ENCODE measurements around the gene DISC1.

The DISC1 gene

DNA sequence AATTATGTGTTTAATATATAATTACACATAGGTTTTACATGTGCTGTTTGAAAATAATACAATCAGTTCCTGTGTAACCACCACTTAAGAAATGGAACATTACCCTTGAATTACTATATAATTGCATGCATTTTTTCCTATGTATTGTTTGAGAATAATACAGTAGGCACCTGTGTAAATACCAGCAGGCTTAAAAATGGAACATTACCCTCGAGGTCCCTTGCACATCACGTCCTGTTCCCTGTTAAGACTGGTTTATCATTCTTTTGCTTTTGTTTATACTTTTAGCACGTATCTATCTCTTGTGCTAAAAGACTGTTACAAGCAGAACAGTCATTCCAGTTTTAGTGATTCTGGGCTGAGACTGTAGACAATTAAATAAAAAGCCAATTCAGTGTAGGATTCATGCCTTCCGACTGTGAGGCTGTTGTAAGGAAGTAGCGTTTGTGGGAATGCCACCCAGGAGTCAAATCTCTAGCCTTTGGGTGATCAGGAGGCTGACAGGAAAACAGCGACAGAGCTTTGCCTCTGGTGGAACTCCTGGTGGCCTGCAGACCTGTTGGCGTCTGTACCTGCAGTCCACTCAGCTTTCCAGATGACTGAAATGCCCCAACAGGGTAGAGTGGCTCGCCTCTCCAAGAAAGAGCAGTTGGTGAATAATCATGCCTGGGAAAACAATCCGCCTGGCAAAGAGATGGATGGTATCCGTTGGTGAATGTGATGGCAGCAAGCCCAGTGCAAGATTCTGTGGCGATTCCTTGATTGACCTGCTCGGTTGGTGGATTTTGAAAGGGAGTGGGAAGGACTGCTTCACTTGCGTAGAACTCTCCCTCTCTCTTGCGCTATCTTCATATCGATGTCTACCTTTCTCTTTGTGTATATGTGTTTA, 58.0 kb downstream of the DISC1 start:
- TF ChIP-seq TEAD4 (IDR thresholded peaks at IDR 0.05): peak; percentile 56
- TF ChIP-seq, protein P1, sequence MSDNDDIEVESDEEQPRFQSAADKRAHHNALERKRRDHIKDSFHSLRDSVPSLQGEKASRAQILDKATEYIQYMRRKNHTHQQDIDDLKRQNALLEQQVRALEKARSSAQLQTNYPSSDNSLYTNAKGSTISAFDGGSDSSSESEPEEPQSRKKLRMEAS (IDR thresholded peaks at IDR 0.05): no peak
- TF ChIP-seq, protein P2, sequence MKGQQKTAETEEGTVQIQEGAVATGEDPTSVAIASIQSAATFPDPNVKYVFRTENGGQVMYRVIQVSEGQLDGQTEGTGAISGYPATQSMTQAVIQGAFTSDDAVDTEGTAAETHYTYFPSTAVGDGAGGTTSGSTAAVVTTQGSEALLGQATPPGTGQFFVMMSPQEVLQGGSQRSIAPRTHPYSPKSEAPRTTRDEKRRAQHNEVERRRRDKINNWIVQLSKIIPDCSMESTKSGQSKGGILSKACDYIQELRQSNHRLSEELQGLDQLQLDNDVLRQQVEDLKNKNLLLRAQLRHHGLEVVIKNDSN (IDR thresholded peaks at IDR 0.05): no peak
- TF ChIP-seq CREB1 (IDR thresholded peaks at IDR 0.05; ENCODE audit: low read depth): no peak
- TF ChIP-seq TCF12 (IDR thresholded peaks at IDR 0.05; ENCODE audit: low read depth): peak; percentile 89
- TF ChIP-seq, protein P3, sequence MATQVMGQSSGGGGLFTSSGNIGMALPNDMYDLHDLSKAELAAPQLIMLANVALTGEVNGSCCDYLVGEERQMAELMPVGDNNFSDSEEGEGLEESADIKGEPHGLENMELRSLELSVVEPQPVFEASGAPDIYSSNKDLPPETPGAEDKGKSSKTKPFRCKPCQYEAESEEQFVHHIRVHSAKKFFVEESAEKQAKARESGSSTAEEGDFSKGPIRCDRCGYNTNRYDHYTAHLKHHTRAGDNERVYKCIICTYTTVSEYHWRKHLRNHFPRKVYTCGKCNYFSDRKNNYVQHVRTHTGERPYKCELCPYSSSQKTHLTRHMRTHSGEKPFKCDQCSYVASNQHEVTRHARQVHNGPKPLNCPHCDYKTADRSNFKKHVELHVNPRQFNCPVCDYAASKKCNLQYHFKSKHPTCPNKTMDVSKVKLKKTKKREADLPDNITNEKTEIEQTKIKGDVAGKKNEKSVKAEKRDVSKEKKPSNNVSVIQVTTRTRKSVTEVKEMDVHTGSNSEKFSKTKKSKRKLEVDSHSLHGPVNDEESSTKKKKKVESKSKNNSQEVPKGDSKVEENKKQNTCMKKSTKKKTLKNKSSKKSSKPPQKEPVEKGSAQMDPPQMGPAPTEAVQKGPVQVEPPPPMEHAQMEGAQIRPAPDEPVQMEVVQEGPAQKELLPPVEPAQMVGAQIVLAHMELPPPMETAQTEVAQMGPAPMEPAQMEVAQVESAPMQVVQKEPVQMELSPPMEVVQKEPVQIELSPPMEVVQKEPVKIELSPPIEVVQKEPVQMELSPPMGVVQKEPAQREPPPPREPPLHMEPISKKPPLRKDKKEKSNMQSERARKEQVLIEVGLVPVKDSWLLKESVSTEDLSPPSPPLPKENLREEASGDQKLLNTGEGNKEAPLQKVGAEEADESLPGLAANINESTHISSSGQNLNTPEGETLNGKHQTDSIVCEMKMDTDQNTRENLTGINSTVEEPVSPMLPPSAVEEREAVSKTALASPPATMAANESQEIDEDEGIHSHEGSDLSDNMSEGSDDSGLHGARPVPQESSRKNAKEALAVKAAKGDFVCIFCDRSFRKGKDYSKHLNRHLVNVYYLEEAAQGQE (IDR thresholded peaks at IDR 0.05; ENCODE audit: low read depth): no peak
- peak; percentile 78 for TF ChIP-seq FOXM1 (IDR thresholded peaks at IDR 0.05; ENCODE audit: borderline replicate concordance, low read depth)
- TF ChIP-seq EGR1 (IDR thresholded peaks at IDR 0.05): no peak
- no peak for TF ChIP-seq RAD21 (IDR thresholded peaks at IDR 0.05; ENCODE audit: low read depth)
- TF ChIP-seq EP300 (IDR thresholded peaks at IDR 0.05; ENCODE audit: borderline replicate concordance): peak; percentile 76
- TF ChIP-seq TAF1 (IDR thresholded peaks at IDR 0.05; ENCODE audit: low read depth): no peak
- TF ChIP-seq ZBTB7A (IDR thresholded peaks at IDR 0.05; ENCODE audit: low read depth): no peak
- no peak for TF ChIP-seq CEBPB (IDR thresholded peaks at IDR 0.05)
- TF ChIP-seq NFIC (IDR thresholded peaks at IDR 0.05): peak; percentile 54; the same call in 1 of the 2 replicates
- TF ChIP-seq YY1 (IDR thresholded peaks at IDR 0.05; ENCODE audit: low read depth): no peak

DNA sequence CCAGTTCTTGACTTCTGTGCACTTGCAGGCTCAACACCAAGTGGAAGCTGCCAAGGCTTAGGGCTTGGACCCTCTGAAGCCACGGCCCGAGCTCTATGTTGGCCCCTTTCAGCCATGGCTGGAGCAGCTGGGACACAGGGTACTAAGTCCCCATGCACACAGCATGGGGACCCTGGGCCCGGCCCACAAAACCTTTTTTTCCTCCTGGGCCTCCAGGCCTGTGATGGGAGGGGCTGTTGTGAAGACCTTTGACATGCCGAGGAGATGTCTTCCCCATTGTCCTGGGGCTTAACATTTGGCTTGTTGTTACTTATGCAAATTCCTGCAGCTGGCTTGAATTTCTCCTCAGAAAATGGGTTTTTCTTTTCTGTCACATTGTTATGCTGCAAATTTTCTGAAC, 59.8 kb downstream of the DISC1 start:
- no peak for TF ChIP-seq TAF1 (IDR thresholded peaks at IDR 0.05; ENCODE audit: low read depth)
- no peak for TF ChIP-seq RAD21 (IDR thresholded peaks at IDR 0.05; ENCODE audit: low read depth)
- TF ChIP-seq EP300 (IDR thresholded peaks at IDR 0.05; ENCODE audit: borderline replicate concordance): no peak
- no peak for TF ChIP-seq CEBPB (IDR thresholded peaks at IDR 0.05)
- no peak for TF ChIP-seq TEAD4 (IDR thresholded peaks at IDR 0.05)
- no peak for TF ChIP-seq TCF12 (IDR thresholded peaks at IDR 0.05; ENCODE audit: low read depth)
- TF ChIP-seq CREB1 (IDR thresholded peaks at IDR 0.05; ENCODE audit: low read depth): no peak
- TF ChIP-seq YY1 (IDR thresholded peaks at IDR 0.05; ENCODE audit: low read depth): no peak

DNA sequence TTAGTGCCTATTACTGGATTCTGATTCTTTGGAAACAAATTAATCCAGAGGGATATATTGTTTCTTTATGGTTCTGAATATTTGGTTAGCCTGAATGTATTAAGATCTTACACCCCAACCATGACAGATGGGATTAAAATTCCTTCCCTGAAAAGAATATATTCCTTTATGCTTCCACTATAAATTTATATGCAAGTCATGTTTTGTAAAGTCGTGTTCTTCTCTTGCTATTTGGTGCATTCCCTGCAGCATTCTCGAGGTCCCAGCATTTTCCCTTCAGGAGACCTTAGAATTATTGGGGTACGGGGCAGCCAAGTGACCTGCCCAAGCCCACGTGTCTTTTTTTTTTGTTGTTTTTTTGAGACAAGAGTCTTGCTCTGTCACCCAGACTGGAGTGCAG, 62.4 kb downstream of the DISC1 start:
- no peak for TF ChIP-seq EGR1 (IDR thresholded peaks at IDR 0.05)
- no peak for TF ChIP-seq TCF12 (IDR thresholded peaks at IDR 0.05; ENCODE audit: low read depth)

DNA sequence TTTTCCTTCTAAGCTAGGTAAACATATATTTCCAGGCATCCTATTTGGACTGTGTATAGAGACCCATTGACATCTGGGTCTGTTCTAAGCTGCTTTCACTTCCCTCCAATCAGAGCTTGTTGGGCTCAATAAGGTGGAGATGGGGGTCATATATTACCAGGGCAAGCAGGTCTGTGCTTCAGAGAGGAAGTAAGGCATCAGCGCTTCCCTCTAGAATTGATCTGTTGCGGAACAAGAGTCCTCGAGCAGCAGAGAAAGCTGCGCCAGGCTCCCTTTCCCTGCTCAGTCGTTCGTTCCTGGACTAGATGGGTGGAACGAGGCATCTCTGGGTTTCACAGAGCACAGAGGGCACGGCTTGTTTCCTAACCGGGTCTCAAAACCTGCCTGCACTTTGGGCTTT, 63.5 kb downstream of the DISC1 start:
- no peak for TF ChIP-seq EP300 (IDR thresholded peaks at IDR 0.05; ENCODE audit: borderline replicate concordance)
- no peak for TF ChIP-seq CEBPB (IDR thresholded peaks at IDR 0.05)
- TF ChIP-seq YY1 (IDR thresholded peaks at IDR 0.05; ENCODE audit: low read depth): no peak
- TF ChIP-seq TAF1 (IDR thresholded peaks at IDR 0.05; ENCODE audit: low read depth): no peak
- TF ChIP-seq RAD21 (IDR thresholded peaks at IDR 0.05; ENCODE audit: low read depth): no peak
- TF ChIP-seq EGR1 (IDR thresholded peaks at IDR 0.05): no peak
- no peak for TF ChIP-seq ZBTB7A (IDR thresholded peaks at IDR 0.05; ENCODE audit: low read depth)
- TF ChIP-seq, protein P3 (IDR thresholded peaks at IDR 0.05; ENCODE audit: low read depth): no peak
- no peak for TF ChIP-seq TEAD4 (IDR thresholded peaks at IDR 0.05)
- TF ChIP-seq, protein P2 (IDR thresholded peaks at IDR 0.05): no peak

DNA sequence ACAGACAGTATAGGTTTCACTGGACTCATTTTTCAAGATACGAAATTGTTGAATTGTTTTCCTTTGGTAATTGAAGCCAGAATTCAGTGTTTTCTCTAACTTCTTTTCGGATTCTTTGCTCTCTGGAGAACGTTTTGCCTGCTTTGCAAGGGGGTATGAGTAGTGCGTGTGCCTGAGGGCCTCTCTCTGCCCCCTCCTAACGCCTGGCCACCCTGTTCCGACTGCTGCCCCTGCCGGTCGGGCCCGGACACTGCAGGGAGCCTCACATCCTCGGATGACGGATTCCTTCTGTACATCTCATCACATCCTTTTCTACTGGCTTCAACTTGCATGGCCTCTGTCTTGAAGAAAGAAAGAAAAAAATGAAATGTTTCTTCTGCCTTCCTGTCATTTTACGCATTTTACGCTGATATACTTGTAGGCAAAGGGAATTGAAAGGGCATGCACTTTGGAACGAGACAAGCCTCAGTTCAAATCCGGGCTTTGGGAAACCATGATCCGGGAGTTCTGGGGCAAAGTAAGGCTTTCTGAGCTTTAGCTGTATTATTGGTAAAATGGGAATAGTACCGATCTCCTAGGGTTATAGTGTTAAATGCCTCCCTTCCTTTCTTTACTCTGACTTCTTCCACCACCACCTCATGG, 65.1 kb downstream of the DISC1 start:
- no peak for TF ChIP-seq CEBPB (IDR thresholded peaks at IDR 0.05)
- TF ChIP-seq TEAD4 (IDR thresholded peaks at IDR 0.05): no peak
- TF ChIP-seq, protein P3 (IDR thresholded peaks at IDR 0.05; ENCODE audit: low read depth): no peak
- TF ChIP-seq RAD21 (IDR thresholded peaks at IDR 0.05; ENCODE audit: low read depth): no peak
- no peak for TF ChIP-seq TAF1 (IDR thresholded peaks at IDR 0.05; ENCODE audit: low read depth)
- no peak for TF ChIP-seq YY1 (IDR thresholded peaks at IDR 0.05; ENCODE audit: low read depth)
- TF ChIP-seq TCF12 (IDR thresholded peaks at IDR 0.05; ENCODE audit: low read depth): no peak
- TF ChIP-seq FOXM1 (IDR thresholded peaks at IDR 0.05; ENCODE audit: borderline replicate concordance, low read depth): no peak
- TF ChIP-seq, protein P1 (IDR thresholded peaks at IDR 0.05): no peak
- TF ChIP-seq CREB1 (IDR thresholded peaks at IDR 0.05; ENCODE audit: low read depth): no peak
- no peak for TF ChIP-seq EGR1 (IDR thresholded peaks at IDR 0.05)
- TF ChIP-seq NFIC (IDR thresholded peaks at IDR 0.05): no peak
- TF ChIP-seq EP300 (IDR thresholded peaks at IDR 0.05; ENCODE audit: borderline replicate concordance): no peak
- TF ChIP-seq, protein P2 (IDR thresholded peaks at IDR 0.05): no peak
- no peak for TF ChIP-seq ZBTB7A (IDR thresholded peaks at IDR 0.05; ENCODE audit: low read depth)

Data from Ishikawa (cell line).